HG03439 (cell line): Measurements from ENCODE around the gene EWSR1.

Experiments used
- ATAC-seq: cut with Tn5 transposase; IDR thresholded peaks from one replicate; pipeline ENCODE4 v1.9.1; 2021; ENCODE audit warnings: mild to moderate bottlenecking, moderate library complexity; ENCODE audit not compliant: unreplicated experiment

EWSR1 gene

DNA sequence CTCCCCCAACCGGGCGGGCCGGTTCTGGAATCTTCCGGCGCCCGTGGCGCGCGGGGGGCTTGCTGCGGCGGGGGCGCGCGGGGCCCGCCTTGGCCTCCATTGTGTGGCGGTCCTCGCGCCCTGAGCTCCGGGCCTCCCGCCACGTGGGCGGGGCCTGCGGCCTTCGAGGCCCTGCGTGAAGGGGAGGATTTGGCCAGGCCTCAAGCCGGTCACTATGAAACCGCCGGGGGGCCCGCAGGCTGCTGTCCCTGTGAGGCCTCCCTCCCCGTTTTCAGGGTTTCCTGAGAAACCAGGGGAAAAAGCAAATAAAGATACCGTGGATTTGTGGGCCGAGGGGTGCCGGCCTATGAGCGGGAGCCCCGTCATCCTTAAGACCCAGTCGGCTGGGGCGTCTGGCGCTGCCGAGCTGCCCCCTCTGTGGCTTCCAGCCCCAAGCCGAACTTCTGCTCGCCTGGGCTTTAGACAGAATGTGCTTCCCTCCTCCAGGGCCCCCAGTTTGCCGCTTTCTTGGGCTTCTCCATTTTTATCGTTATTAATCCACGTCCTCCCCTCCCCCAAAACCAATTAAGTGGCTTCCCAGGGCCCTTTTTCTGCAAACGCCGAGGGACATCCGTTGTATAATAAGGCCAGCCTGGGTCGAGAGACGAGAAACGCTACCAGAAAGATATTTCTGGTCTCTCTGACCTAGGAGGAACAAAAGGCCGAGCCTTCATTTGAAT is 602 bp downstream of the EWSR1 start:
- ATAC-seq, result peak; percentile 33

- ATAC-seq, result no peak
These were observed 1.1 kb downstream of the EWSR1 start for GRCh38 chr22:29269230-29269604.

- no peak for ATAC-seq
These were observed 1.8 kb downstream of the EWSR1 start for GRCh38 chr22:29269731-29270474.

DNA sequence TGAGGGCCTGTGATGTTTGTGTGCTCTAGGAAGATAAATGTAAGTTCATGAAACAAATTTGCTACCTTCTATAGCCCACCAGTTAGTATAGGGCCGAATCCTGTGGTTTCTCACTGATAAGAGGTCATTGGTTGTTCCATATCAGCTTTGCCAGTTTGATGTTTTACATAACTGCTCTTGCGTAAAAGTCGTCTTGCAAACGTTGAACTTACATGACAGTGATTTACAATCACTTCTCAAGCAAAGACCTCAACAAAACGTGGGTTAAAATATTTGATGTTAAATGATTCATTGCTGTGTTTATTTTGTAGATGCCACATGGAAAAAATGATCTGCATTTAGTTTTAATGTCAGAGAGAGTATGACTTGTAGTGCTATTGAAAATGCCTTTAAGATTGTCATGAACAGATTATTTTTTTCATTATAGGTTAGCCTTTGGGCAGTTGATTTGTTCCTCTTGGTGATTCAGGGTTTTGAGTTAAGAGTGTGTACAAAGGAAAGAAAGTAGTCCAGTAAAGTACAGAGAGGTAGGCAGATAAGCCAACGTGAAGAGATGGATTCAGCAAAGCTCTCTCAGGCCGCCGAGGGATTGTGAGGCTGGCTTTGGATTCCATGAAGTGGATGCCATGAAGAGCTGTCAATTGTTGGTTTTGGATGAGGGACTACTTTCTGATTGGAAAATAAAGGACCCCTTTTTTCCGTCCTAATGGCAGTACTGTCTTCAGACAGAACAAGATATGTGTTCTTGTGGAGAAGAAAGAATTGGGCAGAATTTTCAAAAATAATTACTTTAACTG is 2.6 kb downstream of the EWSR1 start:
- ATAC-seq, result no peak

- no peak for ATAC-seq
These were observed 4.6 kb downstream of the EWSR1 start for GRCh38 chr22:29272624-29273023.

GRCh38 chr22:29275167-29275566 is 7.1 kb downstream of the EWSR1 start:
- ATAC-seq, result no peak

- no peak for ATAC-seq
These were observed 7.9 kb downstream of the EWSR1 start for GRCh38 chr22:29275819-29276565.

- ATAC-seq, result no peak
These were observed 9.9 kb downstream of the EWSR1 start for GRCh38 chr22:29277927-29278326.

- no peak for ATAC-seq
These were observed 16.1 kb downstream of the EWSR1 start for GRCh38 chr22:29284196-29284595.

- ATAC-seq, result no peak
These were observed 20.8 kb downstream of the EWSR1 start for GRCh38 chr22:29288837-29289236.

- ATAC-seq, result no peak
These were observed 22.0 kb downstream of the EWSR1 start for GRCh38 chr22:29290061-29290460.

GRCh38 chr22:29291215-29291614 is 23.1 kb downstream of the EWSR1 start:
- ATAC-seq, result no peak

- no peak for ATAC-seq
These were observed 24.3 kb downstream of the EWSR1 start for GRCh38 chr22:29292379-29292778.

GRCh38 chr22:29298641-29299040 is 30.6 kb downstream of the EWSR1 start:
- ATAC-seq, result no peak

GRCh38 chr22:29299136-29299900 is 31.2 kb downstream of the EWSR1 start:
- ATAC-seq, result no peak

DNA sequence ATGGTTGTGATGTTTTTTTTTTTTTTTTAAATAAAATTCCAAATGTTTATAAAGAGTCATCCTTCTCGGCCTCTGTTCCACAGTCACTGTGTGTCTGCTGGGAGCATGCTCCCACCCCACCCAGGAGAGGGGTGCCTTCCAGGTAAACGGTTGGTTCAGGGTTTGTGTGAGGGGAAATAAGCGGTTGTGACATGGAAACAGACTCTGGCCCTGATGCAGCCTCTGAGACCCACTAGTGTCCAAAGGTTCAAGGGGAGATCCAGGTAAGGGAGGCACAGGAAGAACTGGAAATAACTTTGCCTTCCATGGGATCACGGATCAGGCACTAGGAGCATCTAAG is 32.4 kb downstream of the EWSR1 start:
- no peak for ATAC-seq

- no peak for ATAC-seq
These were observed 32.9 kb downstream of the EWSR1 start for GRCh38 chr22:29300807-29301601.

- no peak for ATAC-seq
These were observed 33.8 kb downstream of the EWSR1 start for GRCh38 chr22:29301716-29302401.

DNA sequence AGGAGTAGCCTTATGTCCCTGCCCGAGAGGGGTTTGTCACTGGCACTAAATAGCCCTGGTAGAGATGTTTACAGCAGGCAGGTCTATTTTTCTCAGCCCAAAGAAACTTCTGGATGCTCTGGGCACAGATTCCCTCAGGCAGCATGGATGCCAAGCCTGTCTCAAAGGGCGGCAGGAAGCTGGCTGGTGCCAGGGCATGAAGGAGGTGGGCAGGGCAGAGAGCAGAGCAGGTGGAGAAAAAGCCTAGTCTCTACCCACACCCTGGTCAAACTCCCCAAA is 34.3 kb downstream of the EWSR1 start:
- no peak for ATAC-seq
